Uterus (tissue), 4 donors: ENCODE results near the gene HDDC3. TPM values are rescaled to one million over a fixed set of nuclear protein-coding genes. Genes with fewer than 3 reads are reported as not detected.

Source experiments
- DNase-seq, 2 donors: peaks; one replicate each; pipeline ENCODE4 v3.0.0-alpha.2; 2019 to 2020
- H3K27ac ChIP-seq, 2 donors: fragments of 200-600 bp; sonication (generic); 1 replicate in 1 of 2; 2 replicates in 1 of 2; pipeline ENCODE4 v1.5.1; 2016 to 2018
- H3K27me3 ChIP-seq, 2 donors: fragments of 200-600 bp; sonication (generic); one replicate each; pipeline ENCODE4 v1.5.1; 2018 to 2019; ENCODE audit warnings: control low read depth in 1 of 2
- H3K36me3 ChIP-seq, 2 donors: fragments of 200-600 bp; sonication (generic); one replicate each; pipeline ENCODE4 v1.5.1; 2019; ENCODE audit warnings: control low read depth in 1 of 2
- H3K4me1 ChIP-seq, 2 donors: fragments of 200-600 bp; sonication (generic); one replicate each; pipeline ENCODE4 v1.5.1; 2018 to 2019; ENCODE audit warnings: control low read depth in 1 of 2
- H3K4me3 ChIP-seq, 2 donors: fragments of 200-600 bp; sonication (generic); 1 replicate in 1 of 2; 2 replicates in 1 of 2; pipeline ENCODE4 v1.5.1; 2018 to 2019; ENCODE audit warnings: mild to moderate bottlenecking in 1 of 2
- H3K9me3 ChIP-seq, 2 donors: fragments of 200-600 bp; sonication (generic); one replicate each; pipeline ENCODE4 v1.5.1; 2019; ENCODE audit warnings: control low read depth in 1 of 2
- POLR2A ChIP-seq, 2 donors: fragments of 450-650 bp; IDR thresholded peaks; one replicate each; pipeline ENCODE4 v1.6.1; 2016; ENCODE audit warnings: antibody characterized with exemption in 2 of 2, mild to moderate bottlenecking in 1 of 2, moderate library complexity in 1 of 2
- intact Hi-C: fragments of 100-400 bp; cut with DNase I; formaldehyde crosslinking; loops from one replicate; pipeline ENCODE4 v1.15.1; 2023; ENCODE audit warnings: low total_unique reads
- total RNA-seq, 4 donors: library from RNA; depleted of rRNA in 3 of 4; stranded (reverse); fragments of >200 nt in 3 of 4; gene quantifications; one replicate each; pipeline versions ENCODE4 v1.1.0 to v1.2.4, GENCODE V29; 2014 to 2023
- TF ChIP-seq, protein P1 (sequence below), 4 experiments: fragments of 200-600 bp in 2 of 4; fragments of 450-650 bp in 2 of 4; sonication (generic) in 2 of 4; IDR thresholded peaks; one replicate each; pipeline ENCODE4 v1.5.1; 2016 to 2019; ENCODE audit warnings: antibody characterized with exemption in 4 of 4, mild to moderate bottlenecking in 2 of 4, moderate library complexity in 1 of 4
- donor health status: DM: yes; HTN: yes; CAD: no.

Gene HDDC3
- total RNA-seq, 4 donors from 2014 or later, result 0.59 to 14.0 (median 7.2) TPM

DNA sequence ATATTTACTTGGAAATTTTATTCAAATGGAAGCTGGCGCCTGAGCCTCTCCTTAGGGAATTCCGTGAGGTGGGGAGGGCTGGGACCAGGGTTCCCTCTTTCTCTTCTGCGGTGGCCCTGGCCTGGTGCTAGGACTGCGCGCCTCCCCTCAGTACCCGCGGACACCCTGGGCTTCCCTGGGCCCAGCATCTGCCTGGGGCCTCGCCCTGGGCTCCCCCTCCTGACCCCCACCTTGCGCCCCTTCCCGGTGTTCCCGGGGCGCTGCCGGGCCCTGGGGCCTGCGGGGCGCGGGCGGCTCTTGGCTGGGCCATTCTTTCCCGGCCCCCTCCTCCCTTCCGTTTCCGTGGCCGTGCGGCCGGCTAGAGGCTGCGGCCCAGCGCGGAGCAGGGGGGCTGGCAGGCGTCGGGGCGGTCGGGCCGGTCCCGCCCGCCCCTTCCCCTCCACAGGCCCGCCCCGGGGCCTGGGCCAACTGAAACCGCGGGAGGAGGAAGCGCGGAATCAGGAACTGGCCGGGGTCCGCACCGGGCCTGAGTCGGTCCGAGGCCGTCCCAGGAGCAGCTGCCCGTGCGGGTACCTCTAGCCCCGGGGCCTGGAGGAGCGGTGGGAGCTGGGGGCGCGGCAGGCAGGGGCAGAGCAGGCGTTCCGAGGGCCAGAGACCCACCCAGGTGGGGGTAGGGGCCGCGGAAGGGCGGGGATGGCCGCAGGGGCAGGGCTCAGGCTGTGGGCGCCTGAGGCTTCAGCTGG is 48.2 kb downstream of the HDDC3 start, which contains the start of gene FES:
Gene FES, plus strand, starts transcription at position 529 of the 743 bp plus-strand sequence. CDS start 542 bp downstream, outside the sequence.
- Histone ChIP-seq H3K36me3 (no peaks in the 10 kb centered on the region), H3K27ac (peak within 1 kb of the TSS; percentile 96), H3K27me3 (no peaks in the 10 kb centered on the region), H3K4me3 (peak within 1 kb of the TSS; percentile 49 to 65), H3K9me3 (no peaks in the 10 kb centered on the region), H3K4me1 (peaks cover 0 to 12% of the 10 kb centered on the region in 2 donors)
- peak; percentile 63 to 77 for DNase-seq
- peak; percentile 64 to 74 for TF ChIP-seq POLR2A (IDR thresholded peaks at IDR 0.05)
- TF ChIP-seq, protein P1, sequence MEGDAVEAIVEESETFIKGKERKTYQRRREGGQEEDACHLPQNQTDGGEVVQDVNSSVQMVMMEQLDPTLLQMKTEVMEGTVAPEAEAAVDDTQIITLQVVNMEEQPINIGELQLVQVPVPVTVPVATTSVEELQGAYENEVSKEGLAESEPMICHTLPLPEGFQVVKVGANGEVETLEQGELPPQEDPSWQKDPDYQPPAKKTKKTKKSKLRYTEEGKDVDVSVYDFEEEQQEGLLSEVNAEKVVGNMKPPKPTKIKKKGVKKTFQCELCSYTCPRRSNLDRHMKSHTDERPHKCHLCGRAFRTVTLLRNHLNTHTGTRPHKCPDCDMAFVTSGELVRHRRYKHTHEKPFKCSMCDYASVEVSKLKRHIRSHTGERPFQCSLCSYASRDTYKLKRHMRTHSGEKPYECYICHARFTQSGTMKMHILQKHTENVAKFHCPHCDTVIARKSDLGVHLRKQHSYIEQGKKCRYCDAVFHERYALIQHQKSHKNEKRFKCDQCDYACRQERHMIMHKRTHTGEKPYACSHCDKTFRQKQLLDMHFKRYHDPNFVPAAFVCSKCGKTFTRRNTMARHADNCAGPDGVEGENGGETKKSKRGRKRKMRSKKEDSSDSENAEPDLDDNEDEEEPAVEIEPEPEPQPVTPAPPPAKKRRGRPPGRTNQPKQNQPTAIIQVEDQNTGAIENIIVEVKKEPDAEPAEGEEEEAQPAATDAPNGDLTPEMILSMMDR (IDR thresholded peaks at IDR 0.05), result no peak
- intact Hi-C loops, result loop anchor here (10.0 kb wide), 1 partner anchor 169 kb away; the partner anchor contains the start of gene BLM

- TF ChIP-seq POLR2A (IDR thresholded peaks at IDR 0.05), result no peak
- TF ChIP-seq, protein P1 (IDR thresholded peaks at IDR 0.05), result no peak
- peaks cover 0 to 12% of the 10 kb centered on the region in 2 donors for H3K4me1 ChIP-seq
- intact Hi-C loops, result loop anchor here (10.0 kb wide), 1 partner anchor 169 kb away; the partner anchor contains the start of gene BLM
These were observed 48.8 kb downstream of the HDDC3 start for GRCh38 chr15:90883526-90883975.

GRCh38 chr15:90882781-90883525 is 49.4 kb downstream of the HDDC3 start:
- Histone ChIP-seq H3K27ac (peak overlapping the region; percentile 96), H3K4me3 (no peak overlapping the region), H3K9me3 (no peaks in the 10 kb centered on the region), H3K36me3 (no peaks in the 10 kb centered on the region), H3K4me1 (peaks cover 0 to 12% of the 10 kb centered on the region in 2 donors), H3K27me3 (no peaks in the 10 kb centered on the region)
- TF ChIP-seq POLR2A (IDR thresholded peaks at IDR 0.05), result no peak
- TF ChIP-seq, protein P1 (IDR thresholded peaks at IDR 0.05), result no peak
- no peak for DNase-seq
- intact Hi-C loops, result loop anchor here (10.0 kb wide), 1 partner anchor 168 kb away; the partner anchor contains the start of gene BLM

More at GRCh38 chr15:90883526-90883975, 48.8 kb downstream of the HDDC3 start:
- Histone ChIP-seq H3K36me3 (no peaks in the 10 kb centered on the region), H3K9me3 (no peaks in the 10 kb centered on the region), H3K27me3 (no peaks in the 10 kb centered on the region), H3K4me3 (peak overlapping the region; percentile 49 to 65), H3K27ac (peak overlapping the region; percentile 96)
- no peak for DNase-seq

DNA sequence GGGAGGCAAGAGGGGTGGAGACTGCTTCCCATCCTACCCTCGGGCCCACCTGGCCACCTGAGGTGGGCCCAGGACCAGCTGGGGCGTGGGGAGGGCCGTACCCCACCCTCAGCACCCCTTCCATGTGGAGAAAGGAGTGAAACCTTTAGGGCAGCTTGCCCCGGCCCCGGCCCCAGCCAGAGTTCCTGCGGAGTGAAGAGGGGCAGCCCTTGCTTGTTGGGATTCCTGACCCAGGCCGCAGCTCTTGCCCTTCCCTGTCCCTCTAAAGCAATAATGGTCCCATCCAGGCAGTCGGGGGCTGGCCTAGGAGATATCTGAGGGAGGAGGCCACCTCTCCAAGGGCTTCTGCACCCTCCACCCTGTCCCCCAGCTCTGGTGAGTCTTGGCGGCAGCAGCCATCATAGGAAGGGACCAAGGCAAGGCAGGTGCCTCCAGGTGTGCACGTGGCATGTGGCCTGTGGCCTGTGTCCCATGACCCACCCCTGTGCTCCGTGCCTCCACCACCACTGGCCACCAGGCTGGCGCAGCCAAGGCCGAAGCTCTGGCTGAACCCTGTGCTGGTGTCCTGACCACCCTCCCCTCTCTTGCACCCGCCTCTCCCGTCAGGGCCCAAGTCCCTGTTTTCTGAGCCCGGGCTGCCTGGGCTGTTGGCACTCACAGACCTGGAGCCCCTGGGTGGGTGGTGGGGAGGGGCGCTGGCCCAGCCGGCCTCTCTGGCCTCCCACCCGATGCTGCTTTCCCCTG is 50.2 kb downstream of the HDDC3 start:
- no peaks in the 10 kb centered on the region for H3K27me3 ChIP-seq
- H3K4me3 ChIP-seq, result no peak overlapping the region
- no peaks in the 10 kb centered on the region for H3K9me3 ChIP-seq
- no peak for DNase-seq
- intact Hi-C loops, result loop anchor here (10.0 kb wide), 1 partner anchor 167 kb away; the partner anchor contains the start of gene BLM
- peaks cover 0 to 12% of the 10 kb centered on the region in 2 donors for H3K4me1 ChIP-seq
- no peaks in the 10 kb centered on the region for H3K36me3 ChIP-seq
- TF ChIP-seq, protein P1 (IDR thresholded peaks at IDR 0.05), result no peak
- TF ChIP-seq POLR2A (IDR thresholded peaks at IDR 0.05), result no peak
- peak overlapping the region in 1 of 2 donors; percentile 96 for H3K27ac ChIP-seq
